K562 (cell line): Measurements from ENCODE around the gene OTOP3. TPM values are rescaled to one million over a fixed set of nuclear protein-coding genes. Genes with fewer than 3 reads are reported as not detected.

Experiments used
- ATAC-seq: fragments of 200-7000 bp; cut with Tn5 transposase; 3 replicates; pipeline ENCODE4 v1.9.1; 2020; ENCODE audit warnings: moderate library complexity
- BruUV-seq: library from RNA; stranded (reverse); fragments of 400-500 nt; replicated peaks from 2 replicates; lab custom pipeline; 2021; lab: Mats Ljungman, UMichigan
- CTCF ChIA-PET: fragments of 300-600 bp; formaldehyde crosslinking; extraction: SDS; loops from one replicate; lab custom pipeline; 2021; ENCODE audit warnings: low intra/inter-chr PET ratio; lab: Yijun Ruan, JAX
- POLR2A ChIA-PET: fragments of 300-600, 350-650 bp; sonication (Branson Sonifier 250); formaldehyde crosslinking; extraction: SDS; loops from one replicate; lab custom pipeline; 2021; ENCODE audit warnings: antibody characterized with exemption, inconsistent platforms; lab: Yijun Ruan, JAX
- DNase-seq, 4 experiments: peaks; one replicate each; pipeline versions ENCODE4 v3.0.0 to v3.0.0-alpha.2; 2011 to 2018; ENCODE audit warnings: low spot score in 3 of 4, mixed read lengths in 3 of 4; ENCODE audit errors: extremely low read depth in 1 of 4
- FAIRE-seq: peaks from 2 replicates; lab custom pipeline; 2011; peaks lifted over from hg19 to GRCh38; lab: Jason Lieb, UNC
- H2AFZ ChIP-seq: 2 replicates; pipeline ENCODE4 v1.6.0; 2011; ENCODE audit warnings: low read depth, low read length, control low read depth, inconsistent platforms
- H3K27ac ChIP-seq: fragments of 200-600 bp; 3 replicates; pipeline ENCODE4 v1.8.0; 2011; ENCODE audit warnings: low read depth, mild to moderate bottlenecking, control low read depth, inconsistent platforms, low read length, moderate library complexity, mixed read lengths; ENCODE audit errors: extremely low read depth
- H3K27me3 ChIP-seq, 2 experiments: fragments of 300-600 bp in 1 of 2; 2 replicates in 1 of 2; 3 replicates in 1 of 2; pipeline versions ENCODE4 v1.6.0 to v1.8.0; 2011; ENCODE audit warnings: inconsistent platforms in 2 of 2, low read length in 2 of 2, mild to moderate bottlenecking in 1 of 2, mixed read lengths in 1 of 2, moderate library complexity in 1 of 2; ENCODE audit not compliant: control insufficient read depth in 2 of 2, insufficient read depth in 2 of 2
- H3K36me3 ChIP-seq: fragments of 300-600 bp; 3 replicates; pipeline ENCODE4 v1.8.0; 2011; ENCODE audit warnings: mild to moderate bottlenecking, low read length, inconsistent platforms; ENCODE audit not compliant: control insufficient read depth, insufficient read depth
- H3K4me1 ChIP-seq, 2 experiments: fragments of 200-600 bp in 1 of 2; replicated peaks in 1 of 2; 2 replicates in 1 of 2; 3 replicates in 1 of 2; pipeline versions ENCODE4 v1.5.1 to v1.8.0; 2011; ENCODE audit warnings: inconsistent platforms in 2 of 2, low read length in 2 of 2, mild to moderate bottlenecking in 1 of 2, mixed read lengths in 1 of 2, moderate library complexity in 1 of 2; ENCODE audit not compliant: control insufficient read depth in 2 of 2, insufficient read depth in 2 of 2
- H3K4me2 ChIP-seq: 2 replicates; pipeline ENCODE4 v1.6.1; 2011; ENCODE audit warnings: low read length, control low read depth, inconsistent platforms, mixed read lengths; ENCODE audit not compliant: insufficient read depth
- H3K4me3 ChIP-seq: fragments of 200-600 bp; sonication (generic), shearing (Covaris generic); 2 replicates; pipeline ENCODE4 v1.5.1; 2016; ENCODE audit warnings: control low read depth, inconsistent platforms
- H3K79me2 ChIP-seq: fragments of 200-600 bp; 3 replicates; pipeline ENCODE4 v1.8.0; 2011; ENCODE audit warnings: low read length, inconsistent platforms; ENCODE audit not compliant: control insufficient read depth, insufficient read depth
- H3K9ac ChIP-seq, 2 experiments: 2 replicates each; pipeline versions ENCODE4 v1.6.0 to v1.6.1; 2011; ENCODE audit warnings: low read depth in 2 of 2, low read length in 2 of 2, control low read depth in 1 of 2, inconsistent platforms in 1 of 2, mild to moderate bottlenecking in 1 of 2, mixed read lengths in 1 of 2; ENCODE audit not compliant: insufficient read depth in 1 of 2
- H3K9me1 ChIP-seq: one replicate; pipeline ENCODE4 v1.6.0; 2011; ENCODE audit warnings: inconsistent platforms, mild to moderate bottlenecking, low read length, moderate library complexity; ENCODE audit not compliant: control insufficient read depth, insufficient read depth
- H3K9me3 ChIP-seq: replicated peaks from 2 replicates; pipeline ENCODE4 v1.5.1; 2011; ENCODE audit warnings: low read depth, low read length, inconsistent platforms; ENCODE audit not compliant: control insufficient read depth, insufficient read depth
- H4K20me1 ChIP-seq: replicated peaks from 2 replicates; pipeline ENCODE4 v1.6.1; 2011; ENCODE audit warnings: low read length, inconsistent platforms, mixed read lengths; ENCODE audit not compliant: control insufficient read depth, insufficient read depth
- BRD9 ChIP-seq: fragments of 450-650 bp; IDR thresholded peaks from 2 replicates; pipeline ENCODE4 v1.6.1; 2018; ENCODE audit warnings: low read depth; ENCODE audit not compliant: partially characterized antibody
- HDGF ChIP-seq: fragments of 450-650 bp; IDR thresholded peaks from 2 replicates; pipeline ENCODE4 v1.6.1; 2016
- HMG20A ChIP-seq: fragments of 450-650 bp; formaldehyde crosslinking; conservative IDR thresholded peaks from 2 replicates; pipeline ENCODE4 v1.4.0; 2020; ENCODE audit warnings: mild to moderate bottlenecking, mixed read lengths
- KLF13 ChIP-seq: fragments of 450-650 bp; IDR thresholded peaks from 2 replicates; pipeline ENCODE4 v1.6.1; 2016; ENCODE audit warnings: missing genetic modification characterization, low read depth, mild to moderate bottlenecking, missing compliant biosample characterization, moderate library complexity, borderline replicate concordance
- PHB2 ChIP-seq: fragments of 450-650 bp; IDR thresholded peaks from 2 replicates; pipeline ENCODE4 v1.6.1; 2017; ENCODE audit warnings: low read depth
- PHF8 ChIP-seq: fragments of 200-600 bp; sonication (generic); IDR thresholded peaks from 2 replicates; pipeline ENCODE4 v1.6.1; 2012; ENCODE audit warnings: mixed run types, mild to moderate bottlenecking, inconsistent platforms, low read length, moderate library complexity, borderline replicate concordance
- POLR2H ChIP-seq: IDR thresholded peaks from 2 replicates; pipeline ENCODE4 v1.6.1; 2016; ENCODE audit warnings: missing genetic modification characterization, low read depth, mild to moderate bottlenecking, control low read depth, missing compliant biosample characterization, moderate library complexity
- SMARCB1 ChIP-seq: IDR thresholded peaks from 2 replicates; pipeline ENCODE4 v1.6.1; 2011; ENCODE audit warnings: improper control_type of control experiment, low read depth; ENCODE audit not compliant: insufficient read length
- ZNF121 ChIP-seq: sonication (generic); formaldehyde crosslinking; conservative IDR thresholded peaks from 2 replicates; pipeline ENCODE4 v1.8.0; 2022; ENCODE audit warnings: missing genetic modification reagents
- ZNF785 ChIP-seq: fragments of 250-450 bp; sonication (Bioruptor Pico); IDR thresholded peaks from 2 replicates; pipeline ENCODE4 v1.4.0; 2020; ENCODE audit warnings: mild to moderate bottlenecking
- WGBS: fragments of 100-300 bp; shearing (Covaris generic); methylation state at CpG from one replicate; pipeline ENCODE4 v1.1.6; 2016; ENCODE audit warnings: low coverage, mixed read lengths; ENCODE audit not compliant: insufficient coverage; ENCODE audit errors: missing lambda C conversion rate; 5-methylcytosine and 5-hydroxymethylcytosine counted together
- in situ Hi-C: fragments of 300-500 bp; cut with MboI; formaldehyde crosslinking; loops from 4 replicates; pipeline ENCODE4 v1.15.0; 2018; ENCODE audit warnings: inconsistent platforms, mixed read lengths
- intact Hi-C: fragments of 100-400 bp; cut with micrococcal nuclease; formaldehyde crosslinking; loops from 2 replicates; pipeline ENCODE4 v1.14.2; 2022
- polyA plus RNA-seq, 8 experiments: library from polyadenylated mRNA; depleted of rRNA in 4 of 8; stranded (reverse) in 5 of 8; unstranded in 3 of 8; fragments of >200 nt; fragmentation: Nextera tagmentation in 2 of 8; fragmentation: Illumina TruSeq in 1 of 8; extraction: Ambion mirVana in 2 of 8; extraction: Trizol in 1 of 8; gene quantifications; 2 replicates each; pipeline versions ENCODE4 v1.2.1 to v1.2.3, GENCODE V29; 2011 to 2014; ENCODE audit warnings: inconsistent platforms in 1 of 8, missing spikeins in 1 of 8
- total RNA-seq, 7 experiments: library from RNA; depleted of rRNA in 6 of 7; stranded (reverse); fragments of >200 nt in 6 of 7; fragmentation: Illumina TruSeq in 2 of 7; extraction: Trizol in 2 of 7; gene quantifications; 2 replicates each; pipeline versions ENCODE4 v1.2.1 to v1.2.3, GENCODE V29; 2011 to 2021; ENCODE audit warnings: low replicate concordance in 1 of 7
- TF ChIP-seq, protein P1 (sequence below): fragments of 450-650 bp; IDR thresholded peaks from 2 replicates; pipeline ENCODE4 v1.6.1; 2017; ENCODE audit warnings: antibody characterized with exemption, mild to moderate bottlenecking

The OTOP3 gene
- total and polyA plus RNA-seq, 9 of the 15 experiments (the other 6 are each of a cell fraction or from before 2014, with no cell fraction given), result not detected

DNA sequence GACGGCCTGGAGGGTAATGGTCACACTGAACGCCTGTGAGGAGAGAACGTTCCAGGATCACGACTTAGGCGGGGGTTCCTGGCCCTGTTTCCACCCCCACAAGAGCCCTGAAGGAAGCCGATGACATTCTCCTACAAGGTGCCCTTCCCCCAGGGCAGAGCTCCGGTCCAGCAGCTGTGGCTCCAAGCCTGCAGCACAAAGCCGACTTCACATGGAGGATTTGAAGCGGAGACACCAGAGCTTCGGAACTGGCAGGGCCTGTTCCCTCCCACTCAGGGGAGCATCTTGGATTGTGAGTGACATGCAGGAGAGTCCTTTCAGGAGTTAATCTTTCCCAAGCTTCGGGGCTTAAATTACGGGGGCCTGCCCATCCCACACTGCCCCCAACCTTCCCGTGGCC, 47.2 kb upstream of the OTOP3 start:
- peaks cover 0 to 10% of the 10 kb centered on the region in 2 experiments; a peak in 1 of 5 replicates for H3K27me3 ChIP-seq
- ChIA-PET POLR2A (interaction anchor here (1.5 kb wide), 1 partner anchor 12 kb away, joined by 4 read pairs; no protein-coding TSS in a partner anchor), CTCF (no interaction called here)
- WGBS, result 40% methylated on average over 13 of the region's 13 CpGs
- no peak overlapping the region; a peak in 1 of 4 replicates for H3K9ac ChIP-seq
- no peaks in the 10 kb centered on the region for H3K9me3 ChIP-seq
- no peak overlapping the region for H3K4me2 ChIP-seq
- no peaks in the 10 kb centered on the region for H3K36me3 ChIP-seq
- H3K4me3 ChIP-seq, result no peak overlapping the region
- in situ Hi-C loops (no loop called here), intact Hi-C loops (no loop called here)
- no peaks in the 10 kb centered on the region for H3K9me1 ChIP-seq
- H4K20me1 ChIP-seq, result no peaks in the 10 kb centered on the region
- FAIRE-seq (no peak), DNase-seq (no peak), ATAC-seq (no peak)
- BruUV-seq, result no TSS peak
- no peaks in the 10 kb centered on the region for H3K79me2 ChIP-seq
- H3K4me1 ChIP-seq, result peaks cover 0 to 16% of the 10 kb centered on the region in 2 experiments; a peak in 2 of 5 replicates
- no peak overlapping the region for H3K27ac ChIP-seq
- no peak overlapping the region for H2AFZ ChIP-seq
- TF ChIP-seq POLR2H (tag), result no peak
- TF ChIP-seq KLF13 (tag), result no peak
- no peak for TF ChIP-seq ZNF121
- no peak for TF ChIP-seq PHF8
- TF ChIP-seq, protein P1, sequence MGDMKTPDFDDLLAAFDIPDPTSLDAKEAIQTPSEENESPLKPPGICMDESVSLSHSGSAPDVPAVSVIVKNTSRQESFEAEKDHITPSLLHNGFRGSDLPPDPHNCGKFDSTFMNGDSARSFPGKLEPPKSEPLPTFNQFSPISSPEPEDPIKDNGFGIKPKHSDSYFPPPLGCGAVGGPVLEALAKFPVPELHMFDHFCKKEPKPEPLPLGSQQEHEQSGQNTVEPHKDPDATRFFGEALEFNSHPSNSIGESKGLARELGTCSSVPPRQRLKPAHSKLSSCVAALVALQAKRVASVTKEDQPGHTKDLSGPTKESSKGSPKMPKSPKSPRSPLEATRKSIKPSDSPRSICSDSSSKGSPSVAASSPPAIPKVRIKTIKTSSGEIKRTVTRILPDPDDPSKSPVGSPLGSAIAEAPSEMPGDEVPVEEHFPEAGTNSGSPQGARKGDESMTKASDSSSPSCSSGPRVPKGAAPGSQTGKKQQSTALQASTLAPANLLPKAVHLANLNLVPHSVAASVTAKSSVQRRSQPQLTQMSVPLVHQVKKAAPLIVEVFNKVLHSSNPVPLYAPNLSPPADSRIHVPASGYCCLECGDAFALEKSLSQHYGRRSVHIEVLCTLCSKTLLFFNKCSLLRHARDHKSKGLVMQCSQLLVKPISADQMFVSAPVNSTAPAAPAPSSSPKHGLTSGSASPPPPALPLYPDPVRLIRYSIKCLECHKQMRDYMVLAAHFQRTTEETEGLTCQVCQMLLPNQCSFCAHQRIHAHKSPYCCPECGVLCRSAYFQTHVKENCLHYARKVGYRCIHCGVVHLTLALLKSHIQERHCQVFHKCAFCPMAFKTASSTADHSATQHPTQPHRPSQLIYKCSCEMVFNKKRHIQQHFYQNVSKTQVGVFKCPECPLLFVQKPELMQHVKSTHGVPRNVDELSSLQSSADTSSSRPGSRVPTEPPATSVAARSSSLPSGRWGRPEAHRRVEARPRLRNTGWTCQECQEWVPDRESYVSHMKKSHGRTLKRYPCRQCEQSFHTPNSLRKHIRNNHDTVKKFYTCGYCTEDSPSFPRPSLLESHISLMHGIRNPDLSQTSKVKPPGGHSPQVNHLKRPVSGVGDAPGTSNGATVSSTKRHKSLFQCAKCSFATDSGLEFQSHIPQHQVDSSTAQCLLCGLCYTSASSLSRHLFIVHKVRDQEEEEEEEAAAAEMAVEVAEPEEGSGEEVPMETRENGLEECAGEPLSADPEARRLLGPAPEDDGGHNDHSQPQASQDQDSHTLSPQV, result no peak
- no peak for TF ChIP-seq HDGF
- no peak for TF ChIP-seq SMARCB1
- TF ChIP-seq HMG20A (CRISPR knock-in tag), result no peak
- TF ChIP-seq PHB2, result no peak
- no peak for TF ChIP-seq ZNF785 (CRISPR knock-in tag)
- TF ChIP-seq BRD9, result no peak
